HG03097 (cell line): ENCODE data around the gene PTPN2.

Experiments
- ATAC-seq: cut with Tn5 transposase; IDR thresholded peaks from one replicate; pipeline ENCODE4 v1.9.1; 2021; ENCODE audit not compliant: unreplicated experiment, low FRiP score

Gene PTPN2

GRCh38 chr18:12828116-12829051 lies 55.7 kb downstream of the PTPN2 start:
- no peak for ATAC-seq

- ATAC-seq, result no peak
These were observed 56.4 kb downstream of the PTPN2 start for GRCh38 chr18:12827588-12827987.

GRCh38 chr18:12825230-12825629 lies 58.8 kb downstream of the PTPN2 start:
- ATAC-seq, result no peak

GRCh38 chr18:12823892-12824291 lies 60.1 kb downstream of the PTPN2 start:
- no peak for ATAC-seq

GRCh38 chr18:12821408-12821807 lies 62.6 kb downstream of the PTPN2 start:
- ATAC-seq, result no peak

- ATAC-seq, result no peak
These were observed 63.5 kb downstream of the PTPN2 start for GRCh38 chr18:12820506-12820905.

- no peak for ATAC-seq
These were observed 64.2 kb downstream of the PTPN2 start for GRCh38 chr18:12819841-12820240.

GRCh38 chr18:12819322-12819721 lies 64.7 kb downstream of the PTPN2 start:
- peak; percentile 80 for ATAC-seq

GRCh38 chr18:12818243-12818642 lies 65.8 kb downstream of the PTPN2 start:
- ATAC-seq, result no peak

GRCh38 chr18:12816451-12816850 lies 67.6 kb downstream of the PTPN2 start:
- ATAC-seq, result no peak

GRCh38 chr18:12811191-12811950 lies 72.7 kb downstream of the PTPN2 start:
- no peak for ATAC-seq

- no peak for ATAC-seq
These were observed 80.7 kb downstream of the PTPN2 start for GRCh38 chr18:12803069-12803936.

- ATAC-seq, result no peak
These were observed 81.5 kb downstream of the PTPN2 start for GRCh38 chr18:12802538-12802937.

- ATAC-seq, result no peak
These were observed 87.6 kb downstream of the PTPN2 start for GRCh38 chr18:12796448-12796847.

GRCh38 chr18:12791610-12792009 lies 92.4 kb downstream of the PTPN2 start:
- ATAC-seq, result no peak

- no peak for ATAC-seq
These were observed 97.4 kb downstream of the PTPN2 start for GRCh38 chr18:12786669-12787068.

GRCh38 chr18:12783524-12783923 lies 100.5 kb downstream of the PTPN2 start:
- ATAC-seq, result no peak

- no peak for ATAC-seq
These were observed 101.5 kb downstream of the PTPN2 start for GRCh38 chr18:12782521-12782920.

- no peak for ATAC-seq
These were observed 104.6 kb downstream of the PTPN2 start for GRCh38 chr18:12779456-12779855.

GRCh38 chr18:12779043-12779442 lies 105.0 kb downstream of the PTPN2 start:
- ATAC-seq, result no peak

- no peak for ATAC-seq
These were observed 106.5 kb downstream of the PTPN2 start for GRCh38 chr18:12777500-12777944.
